Astrocyte of the spinal cord (primary cell): ENCODE results near the gene FNDC3B.

ENCODE experiments used
- DNase-seq: peaks from one replicate; pipeline ENCODE4 v3.0.0; 2011; ENCODE audit warnings: low read depth, low spot score
- H3K4me3 ChIP-seq: 2 replicates; pipeline ENCODE4 v1.5.1; 2011; ENCODE audit warnings: low read depth, mild to moderate bottlenecking, low read length, moderate library complexity
- CTCF ChIP-seq: IDR thresholded peaks from 2 replicates; pipeline ENCODE4 v1.5.1; 2012; ENCODE audit warnings: low read depth, mild to moderate bottlenecking, low read length, inconsistent platforms
- in situ Hi-C: cut with HindIII; loops from 2 replicates; pipeline ENCODE4 v1.10.0; 2017; ENCODE audit warnings: low sequenced_read_pairs

The FNDC3B gene

GRCh38 chr3:172148241-172148640 lies 108.9 kb downstream of the FNDC3B start:
- in situ Hi-C loops, result no loop called here
- DNase-seq, result peak; percentile 54
- TF ChIP-seq CTCF, result no peak
- no peak overlapping the region for H3K4me3 ChIP-seq

- no peak for DNase-seq
- no peak overlapping the region for H3K4me3 ChIP-seq
- in situ Hi-C loops, result no loop called here
- TF ChIP-seq CTCF, result no peak
Observed at GRCh38 chr3:172148702-172149565, 109.6 kb downstream of the FNDC3B start.

- in situ Hi-C loops, result no loop called here
- no peak for TF ChIP-seq CTCF
- no peak for DNase-seq
- no peak overlapping the region for H3K4me3 ChIP-seq
Observed at GRCh38 chr3:172150268-172150667, 110.9 kb downstream of the FNDC3B start.

- TF ChIP-seq CTCF, result no peak
- no peak overlapping the region for H3K4me3 ChIP-seq
- no peak for DNase-seq
- in situ Hi-C loops, result no loop called here
Observed at GRCh38 chr3:172150913-172151650, 111.7 kb downstream of the FNDC3B start.

- H3K4me3 ChIP-seq, result no peak overlapping the region
- in situ Hi-C loops, result no loop called here
- no peak for DNase-seq
- no peak for TF ChIP-seq CTCF
Observed at GRCh38 chr3:172151651-172152649, 112.6 kb downstream of the FNDC3B start.

GRCh38 chr3:172152874-172153273 lies 113.5 kb downstream of the FNDC3B start:
- in situ Hi-C loops, result no loop called here
- no peak overlapping the region for H3K4me3 ChIP-seq
- DNase-seq, result no peak
- TF ChIP-seq CTCF, result no peak
